Uterus (tissue), 4 donors: ENCODE data around the gene CENPB. TPM values are rescaled to one million over a fixed set of nuclear protein-coding genes. Genes with fewer than 3 reads are reported as not detected.

ENCODE experiments used
- DNase-seq, 2 donors: peaks; one replicate each; pipeline ENCODE4 v3.0.0-alpha.2; 2019 to 2020
- H3K27ac ChIP-seq, 2 donors: fragments of 200-600 bp; sonication (generic); 1 replicate in 1 of 2; 2 replicates in 1 of 2; pipeline ENCODE4 v1.5.1; 2016 to 2018
- H3K27me3 ChIP-seq, 2 donors: fragments of 200-600 bp; sonication (generic); one replicate each; pipeline ENCODE4 v1.5.1; 2018 to 2019; ENCODE audit warnings: control low read depth in 1 of 2
- H3K36me3 ChIP-seq, 2 donors: fragments of 200-600 bp; sonication (generic); one replicate each; pipeline ENCODE4 v1.5.1; 2019; ENCODE audit warnings: control low read depth in 1 of 2
- H3K4me1 ChIP-seq, 2 donors: fragments of 200-600 bp; sonication (generic); one replicate each; pipeline ENCODE4 v1.5.1; 2018 to 2019; ENCODE audit warnings: control low read depth in 1 of 2
- H3K4me3 ChIP-seq, 2 donors: fragments of 200-600 bp; sonication (generic); 1 replicate in 1 of 2; 2 replicates in 1 of 2; pipeline ENCODE4 v1.5.1; 2018 to 2019; ENCODE audit warnings: mild to moderate bottlenecking in 1 of 2
- H3K9me3 ChIP-seq, 2 donors: fragments of 200-600 bp; sonication (generic); one replicate each; pipeline ENCODE4 v1.5.1; 2019; ENCODE audit warnings: control low read depth in 1 of 2
- POLR2A ChIP-seq, 2 donors: fragments of 450-650 bp; IDR thresholded peaks; one replicate each; pipeline ENCODE4 v1.6.1; 2016; ENCODE audit warnings: antibody characterized with exemption in 2 of 2, mild to moderate bottlenecking in 1 of 2, moderate library complexity in 1 of 2
- intact Hi-C: fragments of 100-400 bp; cut with DNase I; formaldehyde crosslinking; loops from one replicate; pipeline ENCODE4 v1.15.1; 2023; ENCODE audit warnings: low total_unique reads
- total RNA-seq, 4 donors: library from RNA; depleted of rRNA in 3 of 4; stranded (reverse); fragments of >200 nt in 3 of 4; gene quantifications; one replicate each; pipeline versions ENCODE4 v1.1.0 to v1.2.4, GENCODE V29; 2014 to 2023
- TF ChIP-seq, protein P1 (sequence below), 4 experiments: fragments of 200-600 bp in 2 of 4; fragments of 450-650 bp in 2 of 4; sonication (generic) in 2 of 4; IDR thresholded peaks; one replicate each; pipeline ENCODE4 v1.5.1; 2016 to 2019; ENCODE audit warnings: antibody characterized with exemption in 4 of 4, mild to moderate bottlenecking in 2 of 4, moderate library complexity in 1 of 4
- donor health status: DM: yes; HTN: yes; CAD: no.

Gene CENPB
- total RNA-seq, 4 donors from 2014 or later = 18.2 to 127 (median 85.2) TPM

DNA sequence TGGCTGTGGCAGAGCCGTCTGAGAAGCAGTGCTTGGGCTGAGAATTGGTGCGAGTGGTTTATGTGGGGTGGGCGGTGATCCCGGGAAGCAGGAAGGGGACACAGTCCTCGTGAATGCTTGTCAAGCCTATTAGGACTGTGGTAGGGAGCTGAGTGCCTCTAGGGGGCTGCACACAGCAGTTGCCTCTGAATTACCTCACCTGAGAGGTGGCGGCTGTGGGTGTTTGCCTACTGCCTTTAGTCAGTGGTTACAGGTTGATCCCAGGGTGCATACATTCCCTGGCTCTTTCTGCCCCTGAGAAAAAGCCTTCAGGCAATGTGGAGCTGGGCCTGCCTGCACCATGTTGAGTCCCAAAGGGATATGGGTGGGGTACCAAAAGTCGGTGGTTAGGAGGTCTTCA lies 39.0 kb upstream of the CENPB start:
- peaks cover 0 to 4% of the 10 kb centered on the region in 2 donors for H3K4me1 ChIP-seq
- no peaks in the 10 kb centered on the region for H3K36me3 ChIP-seq
- TF ChIP-seq, protein P1, sequence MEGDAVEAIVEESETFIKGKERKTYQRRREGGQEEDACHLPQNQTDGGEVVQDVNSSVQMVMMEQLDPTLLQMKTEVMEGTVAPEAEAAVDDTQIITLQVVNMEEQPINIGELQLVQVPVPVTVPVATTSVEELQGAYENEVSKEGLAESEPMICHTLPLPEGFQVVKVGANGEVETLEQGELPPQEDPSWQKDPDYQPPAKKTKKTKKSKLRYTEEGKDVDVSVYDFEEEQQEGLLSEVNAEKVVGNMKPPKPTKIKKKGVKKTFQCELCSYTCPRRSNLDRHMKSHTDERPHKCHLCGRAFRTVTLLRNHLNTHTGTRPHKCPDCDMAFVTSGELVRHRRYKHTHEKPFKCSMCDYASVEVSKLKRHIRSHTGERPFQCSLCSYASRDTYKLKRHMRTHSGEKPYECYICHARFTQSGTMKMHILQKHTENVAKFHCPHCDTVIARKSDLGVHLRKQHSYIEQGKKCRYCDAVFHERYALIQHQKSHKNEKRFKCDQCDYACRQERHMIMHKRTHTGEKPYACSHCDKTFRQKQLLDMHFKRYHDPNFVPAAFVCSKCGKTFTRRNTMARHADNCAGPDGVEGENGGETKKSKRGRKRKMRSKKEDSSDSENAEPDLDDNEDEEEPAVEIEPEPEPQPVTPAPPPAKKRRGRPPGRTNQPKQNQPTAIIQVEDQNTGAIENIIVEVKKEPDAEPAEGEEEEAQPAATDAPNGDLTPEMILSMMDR (IDR thresholded peaks at IDR 0.05) = no peak
- TF ChIP-seq POLR2A (IDR thresholded peaks at IDR 0.05) = no peak
- H3K27ac ChIP-seq = no peak overlapping the region
- no peak overlapping the region for H3K4me3 ChIP-seq
- no peaks in the 10 kb centered on the region for H3K27me3 ChIP-seq
- intact Hi-C loops = no loop called here
- no peak for DNase-seq
- no peaks in the 10 kb centered on the region for H3K9me3 ChIP-seq

DNA sequence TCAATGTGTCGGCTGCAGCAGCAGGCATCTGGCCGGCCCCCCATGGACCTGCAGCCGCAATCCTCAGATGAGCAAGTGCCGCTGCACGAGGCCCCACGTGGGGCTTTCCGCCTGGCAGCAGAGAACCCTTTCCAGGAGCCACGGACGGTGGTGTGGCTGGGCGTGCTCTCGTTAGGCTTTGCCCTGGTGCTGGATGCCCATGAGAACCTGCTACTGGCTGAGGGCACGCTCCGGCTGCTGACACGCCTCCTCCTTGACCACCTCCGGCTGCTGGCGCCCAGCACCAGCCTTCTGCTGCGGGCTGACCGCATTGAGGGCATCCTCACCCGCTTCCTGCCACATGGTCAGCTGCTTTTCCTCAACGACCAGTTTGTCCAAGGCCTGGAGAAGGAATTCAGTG lies 37.3 kb upstream of the CENPB start:
- intact Hi-C loops = loop anchor here (5.0 kb wide), 1 partner anchor 37 kb away; the partner anchor contains the start of gene CENPB
- H3K4me3 ChIP-seq = no peak overlapping the region
- no peaks in the 10 kb centered on the region for H3K27me3 ChIP-seq
- no peak for TF ChIP-seq POLR2A (IDR thresholded peaks at IDR 0.05)
- TF ChIP-seq, protein P1 (IDR thresholded peaks at IDR 0.05) = no peak
- H3K4me1 ChIP-seq = peaks cover 0 to 4% of the 10 kb centered on the region in 2 donors
- no peak overlapping the region for H3K27ac ChIP-seq
- no peak for DNase-seq
- H3K36me3 ChIP-seq = no peaks in the 10 kb centered on the region
- H3K9me3 ChIP-seq = no peaks in the 10 kb centered on the region

DNA sequence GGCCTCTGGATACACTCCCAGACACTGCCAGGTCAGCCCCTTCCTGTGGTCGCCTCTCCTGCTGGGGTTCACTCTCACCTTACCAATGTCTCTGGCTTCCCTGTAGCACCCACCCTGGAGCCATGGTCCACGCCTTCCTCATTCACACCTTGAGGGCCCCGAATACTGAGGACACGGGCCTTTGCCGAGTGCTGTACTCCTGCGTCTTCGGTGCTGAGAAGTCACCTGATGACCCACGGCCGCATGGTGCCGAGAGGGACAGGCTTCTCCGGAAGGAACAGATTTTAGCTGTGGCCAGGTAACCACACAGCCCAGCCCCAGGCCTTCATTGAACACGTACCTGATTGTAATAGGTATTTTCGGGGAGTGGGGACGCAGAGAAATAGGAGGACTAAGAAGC lies 35.5 kb upstream of the CENPB start:
- TF ChIP-seq POLR2A (IDR thresholded peaks at IDR 0.05) = no peak
- TF ChIP-seq, protein P1 (IDR thresholded peaks at IDR 0.05) = no peak
- Histone ChIP-seq H3K4me3 (no peak overlapping the region), H3K27me3 (no peaks in the 10 kb centered on the region), H3K36me3 (no peaks in the 10 kb centered on the region), H3K9me3 (no peaks in the 10 kb centered on the region), H3K4me1 (peaks cover 0 to 4% of the 10 kb centered on the region in 2 donors), H3K27ac (peak overlapping the region in 1 of 2 donors; percentile 98)
- no peak for DNase-seq
- intact Hi-C loops = loop anchor here (5.0 kb wide), 1 partner anchor 35 kb away; the partner anchor contains the start of gene CENPB

DNA sequence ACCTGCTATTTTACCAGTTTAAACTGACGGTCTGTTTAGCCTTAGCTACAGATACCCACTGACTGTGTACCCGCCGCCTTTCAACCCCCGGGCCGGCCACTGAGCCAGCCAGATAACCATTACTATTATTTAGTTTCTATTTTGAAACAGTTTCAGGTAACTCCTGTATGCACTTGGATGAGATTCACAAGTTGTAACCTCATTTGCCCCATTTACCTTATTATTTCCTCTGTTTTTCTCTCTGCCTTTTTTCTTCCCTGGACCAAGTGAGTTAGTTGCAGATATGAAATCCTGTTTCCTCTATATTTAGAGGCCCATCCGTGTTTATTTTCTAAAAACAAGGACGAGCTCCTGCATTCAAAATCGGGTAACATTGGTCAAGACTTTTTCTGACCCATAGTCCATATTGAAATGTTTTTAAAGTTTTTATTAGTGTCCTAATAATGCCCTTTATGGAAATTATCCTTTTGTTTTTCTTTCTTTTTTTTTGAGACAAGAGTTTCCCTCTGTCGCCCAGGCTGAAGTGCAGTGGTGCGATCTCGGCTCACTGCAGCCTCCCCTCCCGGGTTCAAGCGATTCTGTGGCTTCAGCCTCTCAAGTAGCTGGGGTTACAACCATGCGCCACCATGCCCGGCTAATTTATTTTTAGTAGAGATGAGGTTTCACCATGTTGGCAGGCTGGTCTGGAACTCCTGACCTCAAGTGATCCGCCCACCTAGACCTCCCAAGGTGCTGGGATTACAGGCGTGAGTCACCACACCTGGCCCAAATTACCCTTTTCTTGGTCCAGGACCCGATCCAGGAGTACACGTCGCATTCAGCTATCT lies 34.6 kb upstream of the CENPB start:
- Histone ChIP-seq H3K36me3 (no peaks in the 10 kb centered on the region), H3K4me3 (peak overlapping the region; percentile 72 to 75), H3K4me1 (peaks cover 0 to 4% of the 10 kb centered on the region in 2 donors), H3K9me3 (no peaks in the 10 kb centered on the region), H3K27ac (peak overlapping the region; percentile 98), H3K27me3 (no peaks in the 10 kb centered on the region)
- intact Hi-C loops = loop anchor here (5.0 kb wide), 1 partner anchor 34 kb away; the partner anchor contains the start of gene CENPB
- no peak for DNase-seq
- TF ChIP-seq, protein P1 (IDR thresholded peaks at IDR 0.05) = no peak
- peak in 1 of 2 donors; percentile 6 for TF ChIP-seq POLR2A (IDR thresholded peaks at IDR 0.05)
